HG03521 (cell line): Measurements from ENCODE around the gene JAK1.
"Not testable (repeated sequence)": the region's sequence is repeated elsewhere in the genome, so short reads cannot be mapped to it uniquely, and the experiment has no call there.

ENCODE experiments used
- ATAC-seq: cut with Tn5 transposase; IDR thresholded peaks from one replicate; pipeline ENCODE4 v1.9.1; 2021; ENCODE audit warnings: mild to moderate bottlenecking, moderate library complexity; ENCODE audit not compliant: unreplicated experiment

Gene JAK1

GRCh38 chr1:64923294-64923718 is 43.0 kb downstream of the JAK1 start:
- no peak for ATAC-seq

GRCh38 chr1:64922336-64922735 is 44.0 kb downstream of the JAK1 start:
- ATAC-seq: no peak

GRCh38 chr1:64921771-64922170 is 44.6 kb downstream of the JAK1 start:
- ATAC-seq: no peak

GRCh38 chr1:64920941-64921589 is 45.3 kb downstream of the JAK1 start:
- no peak for ATAC-seq

- not testable (repeated sequence) for ATAC-seq
These were observed 47.2 kb downstream of the JAK1 start for GRCh38 chr1:64919120-64919519.

- ATAC-seq: no peak
These were observed 48.4 kb downstream of the JAK1 start for GRCh38 chr1:64917907-64918306.

GRCh38 chr1:64917328-64917861 is 49.0 kb downstream of the JAK1 start:
- no peak for ATAC-seq

GRCh38 chr1:64915381-64916274 is 50.7 kb downstream of the JAK1 start:
- no peak for ATAC-seq

GRCh38 chr1:64913361-64914015 is 52.9 kb downstream of the JAK1 start:
- no peak for ATAC-seq

GRCh38 chr1:64912191-64912590 is 54.2 kb downstream of the JAK1 start:
- no peak for ATAC-seq

GRCh38 chr1:64911326-64911725 is 55.0 kb downstream of the JAK1 start:
- no peak for ATAC-seq

GRCh38 chr1:64909031-64909430 is 57.3 kb downstream of the JAK1 start:
- no peak for ATAC-seq

- ATAC-seq: no peak
These were observed 57.8 kb downstream of the JAK1 start for GRCh38 chr1:64908575-64908974.

GRCh38 chr1:64906447-64906846 is 59.9 kb downstream of the JAK1 start:
- no peak for ATAC-seq

- ATAC-seq: no peak
These were observed 62.8 kb downstream of the JAK1 start for GRCh38 chr1:64903593-64903992.

- ATAC-seq: no peak
These were observed 64.7 kb downstream of the JAK1 start for GRCh38 chr1:64901663-64902062.

GRCh38 chr1:64900916-64901315 is 65.4 kb downstream of the JAK1 start:
- no peak for ATAC-seq

GRCh38 chr1:64898107-64898861 is 68.1 kb downstream of the JAK1 start:
- peak; percentile 53 for ATAC-seq

GRCh38 chr1:64896551-64896950 is 69.8 kb downstream of the JAK1 start:
- no peak for ATAC-seq

GRCh38 chr1:64895500-64895899 is 70.8 kb downstream of the JAK1 start:
- peak; percentile 75 for ATAC-seq
